HepG2 (cell line): Measurements from ENCODE around the gene NFAT5. TPM values are rescaled to one million over a fixed set of nuclear protein-coding genes. Genes with fewer than 3 reads are reported as not detected.
A peak's percentile ranks its signal among the peaks of the same experiment; 100 is the strongest.

ENCODE experiments used
- ATAC-seq: fragments of 200-7000 bp; cut with Tn5 transposase; 3 replicates; pipeline ENCODE4 v1.9.1; 2020; ENCODE audit warnings: mild to moderate bottlenecking, moderate library complexity
- BruUV-seq: library from RNA; stranded (reverse); fragments of 400-500 nt; replicated peaks from 2 replicates; lab custom pipeline; 2021; lab: Mats Ljungman, UMichigan
- CTCF ChIA-PET: fragments of 300-600 bp; formaldehyde crosslinking; extraction: SDS; loops from one replicate; lab custom pipeline; 2021; ENCODE audit warnings: low total read pairs, inconsistent platforms, low intra/inter-chr PET ratio; lab: Yijun Ruan, JAX
- POLR2A ChIA-PET: fragments of 350-600 bp; sonication (Branson Sonifier 250); formaldehyde crosslinking; loops from one replicate; lab custom pipeline; 2020; ENCODE audit warnings: antibody characterized with exemption, inconsistent platforms; lab: Yijun Ruan, JAX
- DNase-seq: peaks from one replicate; pipeline ENCODE4 v3.0.0-alpha.2; 2015; ENCODE audit warnings: low spot score
- FAIRE-seq: peaks from 3 replicates; lab custom pipeline; 2011; peaks lifted over from hg19 to GRCh38; lab: Jason Lieb, UNC
- H2AFZ ChIP-seq: one replicate; pipeline ENCODE4 v1.6.1; 2011; ENCODE audit warnings: low read length, inconsistent platforms
- H3K27ac ChIP-seq: fragments of 300-600 bp; 3 replicates; pipeline ENCODE4 v1.8.0; 2011; ENCODE audit warnings: mixed run types, mild to moderate bottlenecking, mixed read lengths, low read length, inconsistent platforms; ENCODE audit not compliant: insufficient read depth; ENCODE audit errors: extremely low read length
- H3K27me3 ChIP-seq, 2 experiments: fragments of 200-600 bp in 1 of 2; 2 replicates in 1 of 2; 3 replicates in 1 of 2; pipeline versions ENCODE4 v1.6.0 to v1.8.0; 2011; ENCODE audit warnings: low read length in 2 of 2, mild to moderate bottlenecking in 2 of 2, moderate library complexity in 2 of 2, inconsistent platforms in 1 of 2; ENCODE audit not compliant: insufficient read depth in 2 of 2, control insufficient read depth in 1 of 2
- H3K36me3 ChIP-seq, 2 experiments: fragments of 200-600 bp in 1 of 2; replicated peaks in 1 of 2; 2 replicates in 1 of 2; 3 replicates in 1 of 2; pipeline versions ENCODE4 v1.5.1 to v1.8.0; 2011; ENCODE audit warnings: low read length in 2 of 2, inconsistent platforms in 1 of 2; ENCODE audit not compliant: insufficient read depth in 2 of 2, control insufficient read depth in 1 of 2
- H3K4me1 ChIP-seq: 2 replicates; pipeline ENCODE4 v1.5.1; 2012; ENCODE audit warnings: low read length, inconsistent platforms; ENCODE audit not compliant: insufficient read depth
- H3K4me2 ChIP-seq: 2 replicates; pipeline ENCODE4 v1.6.0; 2011; ENCODE audit warnings: low read depth, low read length, inconsistent platforms
- H3K4me3 ChIP-seq, 3 experiments: fragments of 200-600 bp in 1 of 3; sonication (generic), shearing (Covaris generic) in 1 of 3; replicated peaks in 1 of 3; 2 replicates each; pipeline ENCODE4 v1.5.1; 2011 to 2016; ENCODE audit warnings: low read length in 3 of 3, inconsistent platforms in 2 of 3, low read depth in 2 of 3, mild to moderate bottlenecking in 2 of 3, control low read depth in 1 of 3, mixed read lengths in 1 of 3; ENCODE audit not compliant: insufficient read depth in 1 of 3
- H3K79me2 ChIP-seq: one replicate; pipeline ENCODE4 v1.6.1; 2011; ENCODE audit warnings: low read length, inconsistent platforms; ENCODE audit not compliant: insufficient read depth
- H3K9ac ChIP-seq: 2 replicates; pipeline ENCODE4 v1.6.0; 2011; ENCODE audit warnings: mild to moderate bottlenecking, low read depth, low read length, inconsistent platforms; ENCODE audit not compliant: insufficient read depth
- H3K9me3 ChIP-seq: 2 replicates; pipeline ENCODE4 v1.5.1; 2012; ENCODE audit warnings: mild to moderate bottlenecking, low read length
- H4K20me1 ChIP-seq: 2 replicates; pipeline ENCODE4 v1.6.0; 2011; ENCODE audit warnings: inconsistent platforms, mild to moderate bottlenecking, low read length, moderate library complexity; ENCODE audit not compliant: insufficient read depth
- AGO1 ChIP-seq: fragments of 200-400 bp; formaldehyde crosslinking; IDR thresholded peaks from 2 replicates; pipeline ENCODE4 v1.6.1; 2017; ENCODE audit warnings: mild to moderate bottlenecking, low read depth, low read length, moderate library complexity; ENCODE audit not compliant: poor library complexity, severe bottlenecking
- ATF7 ChIP-seq, 2 experiments: fragments of 450-650 bp in 1 of 2; sonication (generic) in 1 of 2; formaldehyde crosslinking in 1 of 2; IDR thresholded peaks; 2 replicates each; pipeline versions ENCODE4 v1.4.0 to v1.6.1; 2016 to 2020; ENCODE audit warnings: antibody characterized with exemption in 1 of 2, mild to moderate bottlenecking in 1 of 2, missing genetic modification reagents in 1 of 2
- KAT8 ChIP-seq: IDR thresholded peaks from 2 replicates; pipeline ENCODE4 v1.6.1; 2016; ENCODE audit warnings: missing genetic modification reagents, missing compliant biosample characterization
- KDM6A ChIP-seq: IDR thresholded peaks from 2 replicates; pipeline ENCODE4 v1.6.1; 2016; ENCODE audit warnings: low read depth
- MED13 ChIP-seq: sonication (generic); formaldehyde crosslinking; IDR thresholded peaks from 2 replicates; pipeline ENCODE4 v1.5.0; 2020; ENCODE audit warnings: missing genetic modification reagents
- MIXL1 ChIP-seq: IDR thresholded peaks from 2 replicates; pipeline ENCODE4 v1.6.1; 2016
- PRPF4 ChIP-seq: fragments of 200-400 bp; formaldehyde crosslinking; IDR thresholded peaks from 2 replicates; pipeline ENCODE4 v1.6.1; 2016; ENCODE audit warnings: low read length, low read depth; ENCODE audit not compliant: poor library complexity, severe bottlenecking
- RNF2 ChIP-seq: fragments of 450-650 bp; conservative IDR thresholded peaks from 2 replicates; pipeline ENCODE4 v1.6.1; 2016; ENCODE audit warnings: low read depth
- SP1 ChIP-seq, 2 experiments: fragments of 450-650 bp in 1 of 2; sonication (generic) in 1 of 2; formaldehyde crosslinking in 1 of 2; IDR thresholded peaks; 2 replicates each; pipeline versions ENCODE4 v1.4.0 to v1.6.1; 2016 to 2020; ENCODE audit warnings: missing genetic modification reagents in 1 of 2
- SP5 ChIP-seq: IDR thresholded peaks from 2 replicates; pipeline ENCODE4 v1.6.1; 2016; ENCODE audit warnings: low read depth, borderline replicate concordance
- SRF ChIP-seq: IDR thresholded peaks from 2 replicates; pipeline ENCODE4 v1.6.1; 2011; ENCODE audit warnings: mild to moderate bottlenecking, low read depth, low read length, moderate library complexity
- TBL1XR1 ChIP-seq: fragments of 150-350 bp; IDR thresholded peaks from 2 replicates; pipeline ENCODE4 v1.6.1; 2014; ENCODE audit warnings: borderline replicate concordance, low read length; ENCODE audit not compliant: partially characterized antibody
- TP53 ChIP-seq: sonication (generic); formaldehyde crosslinking; conservative IDR thresholded peaks from 2 replicates; pipeline ENCODE4 v1.4.0; 2020; ENCODE audit warnings: missing genetic modification reagents
- WIZ ChIP-seq: sonication (generic); formaldehyde crosslinking; IDR thresholded peaks from 2 replicates; pipeline ENCODE4 v1.5.1; 2020; ENCODE audit warnings: mild to moderate bottlenecking, missing genetic modification reagents
- ZBTB38 ChIP-seq: sonication (generic); formaldehyde crosslinking; IDR thresholded peaks from 2 replicates; pipeline ENCODE4 v1.5.1; 2020; ENCODE audit warnings: mild to moderate bottlenecking, missing genetic modification reagents
- ZNF33B ChIP-seq: sonication (generic); formaldehyde crosslinking; IDR thresholded peaks from 2 replicates; pipeline ENCODE4 v1.5.1; 2020; ENCODE audit warnings: mild to moderate bottlenecking, missing genetic modification reagents
- ZNF619 ChIP-seq: sonication (generic); formaldehyde crosslinking; IDR thresholded peaks from 2 replicates; pipeline ENCODE4 v1.4.0; 2020; ENCODE audit warnings: mild to moderate bottlenecking, missing genetic modification reagents
- ZNF775 ChIP-seq: sonication (generic); formaldehyde crosslinking; IDR thresholded peaks from 2 replicates; pipeline ENCODE4 v1.4.0; 2020; ENCODE audit warnings: missing genetic modification reagents, mild to moderate bottlenecking, moderate library complexity, borderline replicate concordance
- WGBS: methylation state at CpG from one replicate; pipeline ENCODE4 v1.1.6; 2017; ENCODE audit warnings: low lambda C conversion rate; 5-methylcytosine and 5-hydroxymethylcytosine counted together
- in situ Hi-C: cut with HindIII; loops from 2 replicates; pipeline ENCODE4 v1.10.0; 2017; ENCODE audit warnings: low pct_unique_long_range_greater_than_20kb; ENCODE audit not compliant: extremely low pct_ligation_motif_present
- intact Hi-C: fragments of 100-400 bp; cut with micrococcal nuclease; formaldehyde crosslinking; loops from one replicate; pipeline ENCODE4 v1.10.0; 2022; ENCODE audit not compliant: unreplicated experiment
- polyA plus RNA-seq, 8 experiments: library from polyadenylated mRNA; depleted of rRNA in 3 of 8; stranded (reverse) in 7 of 8; unstranded in 1 of 8; fragments of >200 nt; fragmentation: Illumina TruSeq in 4 of 8; extraction: Trizol in 4 of 8; gene quantifications; 2 replicates each; pipeline versions ENCODE4 v1.2.1 to v1.2.3, GENCODE V29; 2011 to 2016; ENCODE audit warnings: low read depth in 4 of 8, missing spikeins in 1 of 8, mixed read lengths in 1 of 8; ENCODE audit not compliant: insufficient read depth in 1 of 8
- total RNA-seq, 5 experiments: library from RNA; depleted of rRNA; stranded (reverse); fragments of >200 nt; fragmentation: Illumina TruSeq; extraction: Trizol; gene quantifications; 2 replicates each; pipeline ENCODE4 v1.2.3, GENCODE V29; 2016; ENCODE audit warnings: low read depth in 1 of 5
- TF ChIP-seq, protein P1 (sequence below): IDR thresholded peaks from 2 replicates; pipeline ENCODE4 v1.6.1; 2016; ENCODE audit warnings: control low read depth
- TF ChIP-seq, protein P2 (sequence below): sonication (generic); formaldehyde crosslinking; IDR thresholded peaks from 2 replicates; pipeline ENCODE4 v1.4.0; 2020; ENCODE audit warnings: missing genetic modification reagents
- TF ChIP-seq, protein P3 (sequence below), 2 experiments: sonication (generic) in 1 of 2; formaldehyde crosslinking in 1 of 2; IDR thresholded peaks; 2 replicates each; pipeline versions ENCODE4 v1.4.0 to v1.6.1; 2018 to 2020; ENCODE audit warnings: missing genetic modification reagents in 2 of 2, borderline replicate concordance in 1 of 2, low read depth in 1 of 2, mild to moderate bottlenecking in 1 of 2, missing biosample characterization in 1 of 2

NFAT5 gene
- total and polyA plus RNA-seq, 2 of the 13 experiments (the other 11 are each of a cell fraction or from before 2014, with no cell fraction given) = 20.5 to 54.3 TPM

DNA sequence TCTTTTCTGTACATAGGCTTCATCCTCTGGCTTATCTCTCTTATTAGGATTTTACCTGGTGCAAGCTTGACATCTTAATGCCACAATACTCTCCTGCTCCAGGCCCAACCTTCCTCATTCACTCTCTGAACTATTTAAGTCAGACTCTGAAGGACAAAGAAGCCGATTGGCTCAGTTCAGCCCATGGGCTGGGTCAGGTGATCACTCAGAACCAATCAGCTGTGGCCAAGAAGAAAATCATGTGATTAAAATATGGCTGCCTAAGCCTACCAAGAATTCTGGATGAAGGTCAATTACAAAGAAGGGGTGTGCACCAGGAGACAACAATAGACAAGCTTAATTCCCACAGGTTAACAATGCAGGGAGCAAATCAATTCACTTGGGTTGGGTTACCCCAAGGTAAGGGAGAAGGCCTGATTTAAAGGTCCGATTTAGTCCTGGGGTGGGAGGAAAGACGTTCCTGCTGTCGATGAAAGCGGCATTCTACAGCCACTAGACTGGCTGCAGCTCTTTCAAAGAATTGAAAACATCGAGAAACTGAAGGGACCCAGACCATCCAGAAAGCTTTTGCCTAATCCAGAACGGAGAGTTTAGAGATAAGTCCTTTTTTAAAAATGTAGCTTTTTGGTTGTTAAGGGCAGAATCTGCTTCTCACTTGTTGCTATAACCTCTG lies 42.9 kb upstream of the NFAT5 start:
- CTCF ChIA-PET = no interaction called here
- H3K4me3 ChIP-seq = no peak overlapping the region
- no peak for TF ChIP-seq MIXL1 (CRISPR knock-in tag)
- no peak for TF ChIP-seq SP5 (CRISPR knock-in tag)
- no peak for TF ChIP-seq ATF7 (IDR thresholded peaks at IDR 0.05)
- no peak for TF ChIP-seq ATF7 (CRISPR knock-in tag; IDR thresholded peaks at IDR 0.05)
- TF ChIP-seq SP1 (IDR thresholded peaks at IDR 0.05) = no peak
- no peak for TF ChIP-seq SP1 (CRISPR knock-in tag; IDR thresholded peaks at IDR 0.05)
- TF ChIP-seq WIZ (CRISPR knock-in tag) = no peak
- no peak for TF ChIP-seq AGO1
- no peak for TF ChIP-seq ZNF33B (CRISPR knock-in tag)
- no peak for TF ChIP-seq ZBTB38 (CRISPR knock-in tag)
- TF ChIP-seq ZNF775 (CRISPR knock-in tag) = no peak
- TF ChIP-seq, protein P1, sequence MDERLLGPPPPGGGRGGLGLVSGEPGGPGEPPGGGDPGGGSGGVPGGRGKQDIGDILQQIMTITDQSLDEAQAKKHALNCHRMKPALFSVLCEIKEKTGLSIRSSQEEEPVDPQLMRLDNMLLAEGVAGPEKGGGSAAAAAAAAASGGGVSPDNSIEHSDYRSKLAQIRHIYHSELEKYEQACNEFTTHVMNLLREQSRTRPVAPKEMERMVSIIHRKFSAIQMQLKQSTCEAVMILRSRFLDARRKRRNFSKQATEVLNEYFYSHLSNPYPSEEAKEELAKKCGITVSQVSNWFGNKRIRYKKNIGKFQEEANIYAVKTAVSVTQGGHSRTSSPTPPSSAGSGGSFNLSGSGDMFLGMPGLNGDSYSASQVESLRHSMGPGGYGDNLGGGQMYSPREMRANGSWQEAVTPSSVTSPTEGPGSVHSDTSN = no peak
- TF ChIP-seq, protein P2, sequence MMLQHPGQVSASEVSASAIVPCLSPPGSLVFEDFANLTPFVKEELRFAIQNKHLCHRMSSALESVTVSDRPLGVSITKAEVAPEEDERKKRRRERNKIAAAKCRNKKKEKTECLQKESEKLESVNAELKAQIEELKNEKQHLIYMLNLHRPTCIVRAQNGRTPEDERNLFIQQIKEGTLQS = no peak
- TF ChIP-seq, protein P3, sequence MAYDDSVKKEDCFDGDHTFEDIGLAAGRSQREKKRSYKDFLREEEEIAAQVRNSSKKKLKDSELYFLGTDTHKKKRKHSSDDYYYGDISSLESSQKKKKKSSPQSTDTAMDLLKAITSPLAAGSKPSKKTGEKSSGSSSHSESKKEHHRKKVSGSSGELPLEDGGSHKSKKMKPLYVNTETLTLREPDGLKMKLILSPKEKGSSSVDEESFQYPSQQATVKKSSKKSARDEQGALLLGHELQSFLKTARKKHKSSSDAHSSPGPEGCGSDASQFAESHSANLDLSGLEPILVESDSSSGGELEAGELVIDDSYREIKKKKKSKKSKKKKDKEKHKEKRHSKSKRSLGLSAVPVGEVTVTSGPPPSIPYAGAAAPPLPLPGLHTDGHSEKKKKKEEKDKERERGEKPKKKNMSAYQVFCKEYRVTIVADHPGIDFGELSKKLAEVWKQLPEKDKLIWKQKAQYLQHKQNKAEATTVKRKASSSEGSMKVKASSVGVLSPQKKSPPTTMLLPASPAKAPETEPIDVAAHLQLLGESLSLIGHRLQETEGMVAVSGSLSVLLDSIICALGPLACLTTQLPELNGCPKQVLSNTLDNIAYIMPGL (CRISPR knock-in tag; IDR thresholded peaks at IDR 0.05; ENCODE audit: borderline replicate concordance in 1 of 2, low read depth in 1 of 2) = no peak
- no peak for TF ChIP-seq TP53 (CRISPR knock-in tag)
- no peak for TF ChIP-seq TBL1XR1
- no peak for TF ChIP-seq MED13 (CRISPR knock-in tag)
- TF ChIP-seq KAT8 (CRISPR knock-in tag) = peak; percentile 67; the same call in 1 of the 2 replicates
- no peak for TF ChIP-seq ZNF619 (CRISPR knock-in tag)
- TF ChIP-seq PRPF4 = peak; percentile 59
- TF ChIP-seq KDM6A (CRISPR knock-in tag) = no peak
- no peak for TF ChIP-seq SRF
- no peak for TF ChIP-seq RNF2

More for the DNA sequence above, 42.9 kb upstream of the NFAT5 start:
- Histone ChIP-seq H3K27ac (no peak overlapping the region), H4K20me1 (no peaks in the 10 kb centered on the region), H3K27me3 (no peaks in the 10 kb centered on the region), H3K9ac (no peak overlapping the region), H3K36me3 (no peaks in the 10 kb centered on the region), H3K4me1 (peaks cover 48% of the 10 kb centered on the region), H2AFZ (peak overlapping the region; percentile 24), H3K79me2 (no peaks in the 10 kb centered on the region), H3K9me3 (no peaks in the 10 kb centered on the region), H3K4me2 (no peak overlapping the region)
- BruUV-seq = no TSS peak
- POLR2A ChIA-PET = interaction anchor here (0.7 to 2.4 kb wide), 3 partner anchors 11 to 126 kb away, joined by 3 to 6 read pairs (median 4); no protein-coding TSS in a partner anchor
- intact Hi-C loops = no loop called here
- in situ Hi-C loops = no loop called here
- ATAC-seq (no peak), FAIRE-seq (no peak), DNase-seq (peak; percentile 45)
- 96% methylated on average over 7 of the region's 7 CpGs for WGBS
